GM18508 (cell line): ENCODE data around the gene INPP5A.

Source experiments
- ATAC-seq: cut with Tn5 transposase; IDR thresholded peaks from one replicate; pipeline ENCODE4 v1.9.1; 2021; ENCODE audit warnings: moderate number of reproducible peaks; ENCODE audit not compliant: insufficient read depth, unreplicated experiment

The INPP5A gene

GRCh38 chr10:132681858-132682755 is 144.5 kb downstream of the INPP5A start:
- no peak for ATAC-seq

- peak; percentile 74 for ATAC-seq
Measured at GRCh38 chr10:132684164-132684891, 146.7 kb downstream of the INPP5A start.

GRCh38 chr10:132685101-132685891 is 147.7 kb downstream of the INPP5A start:
- no peak for ATAC-seq

GRCh38 chr10:132685921-132686680 is 148.5 kb downstream of the INPP5A start:
- no peak for ATAC-seq

GRCh38 chr10:132687181-132687892 is 149.8 kb downstream of the INPP5A start:
- no peak for ATAC-seq

- ATAC-seq, result no peak
Measured at GRCh38 chr10:132687893-132688579, 150.4 kb downstream of the INPP5A start.

- ATAC-seq, result no peak
Measured at GRCh38 chr10:132688580-132689420, 151.2 kb downstream of the INPP5A start.

GRCh38 chr10:132689721-132690360 is 152.3 kb downstream of the INPP5A start:
- ATAC-seq, result no peak

- no peak for ATAC-seq
Measured at GRCh38 chr10:132690401-132690800, 152.8 kb downstream of the INPP5A start.

GRCh38 chr10:132690821-132691610 is 153.4 kb downstream of the INPP5A start:
- no peak for ATAC-seq

- ATAC-seq, result no peak
Measured at GRCh38 chr10:132691711-132692153, 154.1 kb downstream of the INPP5A start.

GRCh38 chr10:132692311-132692710 is 154.7 kb downstream of the INPP5A start:
- ATAC-seq, result no peak

GRCh38 chr10:132693676-132694075 is 156.1 kb downstream of the INPP5A start:
- ATAC-seq, result no peak

- ATAC-seq, result no peak
Measured at GRCh38 chr10:132696204-132696603, 158.6 kb downstream of the INPP5A start.

GRCh38 chr10:132696728-132697577 is 159.4 kb downstream of the INPP5A start:
- ATAC-seq, result no peak
